Endothelial cell (in vitro differentiated cells): ENCODE results near the gene URI1. TPM values are rescaled to one million over a fixed set of nuclear protein-coding genes. Genes with fewer than 3 reads are reported as not detected.
"Not testable (repeated sequence)": the region's sequence is repeated elsewhere in the genome, so short reads cannot be mapped to it uniquely, and the experiment has no call there.

Experiments used
- DNase-seq: peaks from one replicate; pipeline ENCODE4 v3.0.0; 2021; ENCODE audit warnings: low spot score
- H3K27ac Mint-ChIP-seq: one replicate; pipeline ENCODE4 v1.8.0; 2021; ENCODE audit warnings: mixed read lengths, inconsistent platforms; ENCODE audit not compliant: unreplicated experiment
- H3K27me3 Mint-ChIP-seq: one replicate; pipeline ENCODE4 v1.8.0; 2021; ENCODE audit warnings: mild to moderate bottlenecking, moderate library complexity, mixed read lengths, inconsistent platforms; ENCODE audit not compliant: unreplicated experiment
- H3K36me3 Mint-ChIP-seq: one replicate; pipeline ENCODE4 v1.8.0; 2021; ENCODE audit warnings: mild to moderate bottlenecking, low read depth, mixed read lengths, inconsistent platforms; ENCODE audit not compliant: unreplicated experiment
- H3K4me1 Mint-ChIP-seq: one replicate; pipeline ENCODE4 v1.8.0; 2021; ENCODE audit warnings: mild to moderate bottlenecking, mixed read lengths, inconsistent platforms; ENCODE audit not compliant: unreplicated experiment
- H3K4me3 Mint-ChIP-seq: one replicate; pipeline ENCODE4 v1.8.0; 2021; ENCODE audit warnings: mild to moderate bottlenecking, mixed read lengths, inconsistent platforms; ENCODE audit not compliant: unreplicated experiment
- H3K9me3 Mint-ChIP-seq: one replicate; pipeline ENCODE4 v1.8.0; 2021; ENCODE audit warnings: mixed read lengths, inconsistent platforms; ENCODE audit not compliant: unreplicated experiment
- CTCF ChIP-seq: fragments of 200-600 bp; sonication (generic); IDR thresholded peaks from one replicate; pipeline ENCODE4 v1.5.0; 2021; ENCODE audit warnings: antibody characterized with exemption; ENCODE audit not compliant: unreplicated experiment
- total RNA-seq: library from RNA; stranded (reverse); fragmentation: NEBNext Ultra II Directional; extraction: Animal tissue kit (Norgen Biotek cat#: 25700); gene quantifications from one replicate; pipeline ENCODE4 v1.2.1, GENCODE V29; 2021; ENCODE audit not compliant: unreplicated experiment

Gene URI1
- total RNA-seq, 1 donor from 2014 or later = 38.2 TPM

DNA sequence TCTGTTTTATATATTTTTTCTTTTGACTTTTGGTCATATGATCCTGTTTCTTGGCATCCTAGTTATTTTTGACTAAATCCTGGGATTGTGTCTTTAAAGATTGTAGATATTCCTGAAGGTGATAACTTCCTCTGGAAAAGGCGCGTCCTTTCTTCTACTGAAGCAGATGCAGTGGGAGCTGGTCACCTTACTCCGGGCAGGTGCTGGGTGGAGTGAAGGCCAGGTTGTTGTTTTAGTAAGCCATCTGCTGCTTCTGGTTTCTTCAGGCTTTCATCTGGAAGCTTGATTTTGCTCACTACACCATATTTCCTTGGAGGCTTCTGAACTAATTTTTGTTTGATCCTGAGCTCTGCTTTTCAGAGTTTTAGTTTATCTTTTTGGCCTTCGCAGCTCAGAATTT, 21.5 kb downstream of the URI1 start:
- Mint-ChIP-seq H3K27me3 (peaks cover 1% of the 10 kb centered on the region), H3K36me3 (no peaks in the 10 kb centered on the region), H3K9me3 (no peaks in the 10 kb centered on the region), H3K27ac (no peak overlapping the region), H3K4me1 (peaks cover 14% of the 10 kb centered on the region), H3K4me3 (no peak overlapping the region)
- no peak for DNase-seq
- no peak for TF ChIP-seq CTCF

DNA sequence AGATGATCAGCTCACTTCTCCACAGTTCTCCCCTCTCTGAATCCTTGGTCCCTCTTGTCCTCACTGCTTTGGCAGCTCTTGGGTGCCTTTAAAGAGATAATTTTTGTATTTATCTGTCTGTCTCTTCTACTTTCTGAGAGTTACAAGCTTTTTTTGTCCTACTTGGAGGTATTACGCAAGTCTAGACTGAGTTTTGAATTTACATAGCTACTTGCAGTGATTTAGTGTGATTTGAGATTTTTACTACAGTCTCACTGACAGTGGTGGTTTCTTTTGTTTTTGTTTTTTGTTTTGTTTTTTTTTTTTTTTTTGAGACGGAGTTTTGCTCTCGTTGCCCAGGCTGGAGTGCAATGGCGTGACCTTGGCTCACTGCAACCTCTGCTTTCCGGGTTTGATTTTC, 22.1 kb downstream of the URI1 start:
- Mint-ChIP-seq H3K36me3 (no peaks in the 10 kb centered on the region), H3K9me3 (no peaks in the 10 kb centered on the region), H3K27ac (no peak overlapping the region), H3K4me3 (no peak overlapping the region), H3K4me1 (peaks cover 14% of the 10 kb centered on the region), H3K27me3 (peaks cover 1% of the 10 kb centered on the region)
- DNase-seq = no peak
- no peak for TF ChIP-seq CTCF

DNA sequence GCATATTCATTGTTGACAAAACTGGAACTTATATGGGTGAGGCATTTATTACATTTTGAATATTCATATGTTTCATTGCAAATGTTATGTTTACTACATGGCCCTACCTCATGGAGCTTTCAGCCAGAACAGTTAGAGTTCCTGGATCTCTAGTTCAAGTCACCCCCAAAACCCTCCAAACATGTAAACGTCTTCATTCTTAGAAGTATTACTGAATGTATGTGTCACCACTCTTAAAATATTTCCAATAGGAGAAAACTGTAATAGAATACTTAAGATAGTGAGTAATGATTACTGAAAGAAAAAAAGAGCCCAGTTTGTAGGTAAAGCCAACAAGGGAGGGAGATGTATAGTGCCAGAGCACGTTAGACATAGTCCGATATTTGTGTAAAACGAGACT, 23.5 kb downstream of the URI1 start:
- no peak for TF ChIP-seq CTCF

DNA sequence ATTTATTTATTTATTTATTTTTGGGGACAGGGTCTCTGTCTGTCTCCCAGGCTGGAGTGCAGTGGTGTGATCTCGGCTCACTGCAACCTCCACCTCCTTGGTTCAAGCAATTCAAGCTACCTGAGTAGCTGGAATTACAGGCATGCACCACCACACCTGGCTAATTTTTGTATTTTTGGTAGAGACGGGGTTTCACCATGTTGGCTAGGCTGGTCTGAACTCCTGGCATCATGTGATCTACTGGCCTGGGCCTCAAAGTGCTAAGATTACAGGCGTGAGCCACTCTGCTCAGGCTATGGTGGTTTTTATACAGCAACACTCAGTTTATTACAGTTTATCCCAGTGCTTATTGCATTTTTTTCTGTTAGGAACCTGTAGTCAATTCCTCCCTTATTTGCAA, 24.1 kb downstream of the URI1 start:
- H3K9me3 Mint-ChIP-seq, H3K4me3 Mint-ChIP-seq, H3K27ac Mint-ChIP-seq, H3K27me3 Mint-ChIP-seq, H3K36me3 Mint-ChIP-seq, DNase-seq: not testable (repeated sequence)
- H3K4me1 Mint-ChIP-seq = peaks cover 14% of the 10 kb centered on the region

More for the DNA sequence above, 23.5 kb downstream of the URI1 start:
- H3K4me3 Mint-ChIP-seq = no peak overlapping the region
- no peak for DNase-seq
- H3K9me3 Mint-ChIP-seq = no peaks in the 10 kb centered on the region
- H3K27me3 Mint-ChIP-seq = peaks cover 1% of the 10 kb centered on the region
- H3K36me3 Mint-ChIP-seq = no peaks in the 10 kb centered on the region
- H3K4me1 Mint-ChIP-seq = peaks cover 14% of the 10 kb centered on the region
- H3K27ac Mint-ChIP-seq = no peak overlapping the region

GRCh38 chr19:29966588-29967249, 24.7 kb downstream of the URI1 start:
- peaks cover 14% of the 10 kb centered on the region for H3K4me1 Mint-ChIP-seq

More at GRCh38 chr19:29966588-29967249, 24.7 kb downstream of the URI1 start:
- Mint-ChIP-seq H3K27ac (no peak overlapping the region), H3K9me3 (no peaks in the 10 kb centered on the region), H3K4me3 (no peak overlapping the region), H3K36me3 (no peaks in the 10 kb centered on the region), H3K27me3 (peaks cover 1% of the 10 kb centered on the region)
- DNase-seq = no peak
- no peak for TF ChIP-seq CTCF
